GM12878 (cell line): ENCODE results near the gene CNTLN. TPM values are rescaled to one million over a fixed set of nuclear protein-coding genes. Genes with fewer than 3 reads are reported as not detected.

Experiments
- ATAC-seq: fragments of 200-7000 bp; cut with Tn5 transposase; 3 replicates; pipeline ENCODE4 v1.9.1; 2020; ENCODE audit warnings: mild to moderate bottlenecking, moderate library complexity
- BruUV-seq: library from RNA; stranded (reverse); fragments of 400-500 nt; replicated peaks from 2 replicates; lab custom pipeline; 2021; lab: Mats Ljungman, UMichigan
- CTCF ChIA-PET: fragments of 300-600 bp; sonication (Branson Sonifier 250); formaldehyde crosslinking; extraction: SDS; loops from one replicate; lab custom pipeline; 2021; ENCODE audit warnings: inconsistent platforms; lab: Yijun Ruan, JAX
- POLR2A ChIA-PET: fragments of 350-600 bp; formaldehyde crosslinking; extraction: SDS; loops from one replicate; lab custom pipeline; 2021; ENCODE audit warnings: inconsistent platforms; lab: Charles Lee
- RAD21 ChIA-PET: fragments of 300-600 bp; sonication (Branson Sonifier 250); formaldehyde crosslinking; loops from one replicate; lab custom pipeline; 2023; ENCODE audit warnings: antibody characterized with exemption; ENCODE audit not compliant: unreplicated experiment; lab: Charles Lee
- SMC1A ChIA-PET: fragments of 300-600 bp; sonication (Branson Sonifier 250); formaldehyde crosslinking; loops from one replicate; lab custom pipeline; 2023; ENCODE audit not compliant: unreplicated experiment, uncharacterized antibody; lab: Charles Lee
- DNase-seq: peaks from one replicate; pipeline ENCODE4 v3.0.0-alpha.2; 2011; ENCODE audit warnings: low read depth, low spot score
- FAIRE-seq: peaks from 3 replicates; lab custom pipeline; 2011; peaks lifted over from hg19 to GRCh38; lab: Jason Lieb, UNC
- H2AFZ ChIP-seq: 2 replicates; pipeline ENCODE4 v1.6.0; 2011; ENCODE audit warnings: low read depth, low read length, control low read depth; ENCODE audit not compliant: control insufficient read depth
- H3K27ac ChIP-seq: 2 replicates; pipeline ENCODE4 v1.5.1; 2011; ENCODE audit warnings: control low read depth; ENCODE audit not compliant: control insufficient read depth, insufficient read depth
- H3K27me3 ChIP-seq, 2 experiments: replicated peaks in 1 of 2; 2 replicates each; pipeline versions ENCODE4 v1.6.0 to v1.6.1; 2011; ENCODE audit warnings: low read length in 1 of 2; ENCODE audit not compliant: control insufficient read depth in 2 of 2, insufficient read depth in 2 of 2
- H3K36me3 ChIP-seq, 2 experiments: 2 replicates each; pipeline ENCODE4 v1.5.1; 2011; ENCODE audit warnings: low read length in 1 of 2; ENCODE audit not compliant: control insufficient read depth in 2 of 2, insufficient read depth in 2 of 2
- H3K4me1 ChIP-seq: 2 replicates; pipeline ENCODE4 v1.6.1; 2011; ENCODE audit warnings: mild to moderate bottlenecking, low read length, moderate library complexity, mixed read lengths; ENCODE audit not compliant: control insufficient read depth, insufficient read depth
- H3K4me2 ChIP-seq: 2 replicates; pipeline ENCODE4 v1.6.0; 2011; ENCODE audit warnings: control low read depth; ENCODE audit not compliant: control insufficient read depth, insufficient read depth
- H3K4me3 ChIP-seq: fragments of 200-600 bp; sonication (generic); 2 replicates; pipeline ENCODE4 v1.5.1; 2016
- H3K79me2 ChIP-seq: 2 replicates; pipeline ENCODE4 v1.6.0; 2011; ENCODE audit warnings: low read length; ENCODE audit not compliant: control insufficient read depth, insufficient read depth
- H3K9ac ChIP-seq: 2 replicates; pipeline ENCODE4 v1.8.0; 2011; ENCODE audit warnings: low read length, control low read depth, mixed read lengths; ENCODE audit not compliant: control insufficient read depth, insufficient read depth
- H3K9me3 ChIP-seq: replicated peaks from 3 replicates; pipeline ENCODE4 v1.5.1; 2011; ENCODE audit warnings: mild to moderate bottlenecking, low read length; ENCODE audit not compliant: control insufficient read depth, insufficient read depth
- H4K20me1 ChIP-seq: 2 replicates; pipeline ENCODE4 v1.6.0; 2011; ENCODE audit not compliant: control insufficient read depth, insufficient read depth
- BACH1 ChIP-seq: fragments of 450-650 bp; IDR thresholded peaks from 2 replicates; pipeline ENCODE4 v1.6.1; 2017; ENCODE audit warnings: mild to moderate bottlenecking, borderline replicate concordance
- POU2F2 ChIP-seq: IDR thresholded peaks from 3 replicates; pipeline ENCODE4 v1.6.1; 2011; ENCODE audit warnings: low read depth, mild to moderate bottlenecking, low read length, borderline replicate concordance
- SREBF1 ChIP-seq: IDR thresholded peaks from 2 replicates; pipeline ENCODE4 v1.6.1; 2012; ENCODE audit warnings: mild to moderate bottlenecking, low read length
- TCF12 ChIP-seq: IDR thresholded peaks from 2 replicates; pipeline ENCODE4 v1.6.1; 2011; ENCODE audit warnings: low read depth, mild to moderate bottlenecking, low read length
- WGBS: methylation state at CpG from one replicate; pipeline ENCODE4 v1.1.6; 2016; ENCODE audit warnings: low lambda C conversion rate; ENCODE audit not compliant: insufficient replicate concordance, insufficient coverage; ENCODE audit errors: missing lambda C conversion rate; 5-methylcytosine and 5-hydroxymethylcytosine counted together
- in situ Hi-C: fragments of 300-500 bp; cut with MboI; formaldehyde crosslinking; loops from 9 replicates; pipeline ENCODE4 v1.14.3; 2018; ENCODE audit warnings: mixed read lengths
- intact Hi-C: fragments of 100-400 bp; cut with micrococcal nuclease; formaldehyde crosslinking; loops from one replicate; pipeline ENCODE4 v1.14.2; 2022; ENCODE audit not compliant: unreplicated experiment
- polyA plus RNA-seq, 11 experiments: library from polyadenylated mRNA; depleted of rRNA in 4 of 11; unstranded in 6 of 11; stranded (reverse) in 5 of 11; fragments of >200 nt; fragmentation: Nextera tagmentation in 4 of 11; fragmentation: Illumina TruSeq in 1 of 11; extraction: Ambion mirVana in 4 of 11; extraction: Trizol in 1 of 11; gene quantifications; 1 replicate in 1 of 11; 2 replicates in 10 of 11; pipeline versions ENCODE4 v1.2.1 to v1.2.3, GENCODE V29; 2011 to 2016; ENCODE audit warnings: inconsistent platforms in 2 of 11, missing spikeins in 2 of 11, low read depth in 1 of 11
- total RNA-seq, 4 experiments: library from RNA; depleted of rRNA in 3 of 4; stranded (reverse); fragments of >200 nt in 3 of 4; fragmentation: Illumina TruSeq in 1 of 4; extraction: Trizol in 1 of 4; gene quantifications; 2 replicates each; pipeline versions ENCODE4 v1.2.1 to v1.2.3, GENCODE V29; 2013 to 2021

CNTLN gene
- total and polyA plus RNA-seq, 10 of the 15 experiments (the other 5 are each of a cell fraction or from before 2014, with no cell fraction given): 0.01 to 7.0 (median 0.03) TPM; not detected in 4

- ATAC-seq: no peak
- ChIA-PET POLR2A (no interaction called here), SMC1A (no interaction called here)
These were observed 184.0 kb downstream of the CNTLN start for GRCh38 chr9:17318821-17319320.

GRCh38 chr9:17319864-17320263 lies 185.0 kb downstream of the CNTLN start:
- no TSS peak for BruUV-seq
- no peak for DNase-seq
- Histone ChIP-seq H3K36me3 (no peaks in the 10 kb centered on the region), H3K9me3 (no peaks in the 10 kb centered on the region), H3K4me1 (no peaks in the 10 kb centered on the region), H3K27ac (no peak overlapping the region), H3K4me3 (no peak overlapping the region), H2AFZ (no peak overlapping the region), H3K4me2 (no peak overlapping the region), H3K79me2 (no peaks in the 10 kb centered on the region), H3K27me3 (no peaks in the 10 kb centered on the region), H4K20me1 (no peaks in the 10 kb centered on the region), H3K9ac (no peak overlapping the region)
- POLR2A ChIA-PET: no interaction called here
- ATAC-seq: no peak
- 60% methylated on average over 1 of the region's 1 CpG for WGBS
- TF ChIP-seq TCF12 (no peak), SREBF1 (no peak), BACH1 (no peak), POU2F2 (no peak)
- SMC1A ChIA-PET: no interaction called here
- FAIRE-seq: no peak
- in situ Hi-C loops (no loop called here), intact Hi-C loops (no loop called here)
- RAD21 ChIA-PET: no interaction called here
- CTCF ChIA-PET: no interaction called here

More at GRCh38 chr9:17318821-17319320, 184.0 kb downstream of the CNTLN start:
- DNase-seq: no peak
- Histone ChIP-seq H3K9ac (no peak overlapping the region), H3K9me3 (no peaks in the 10 kb centered on the region), H4K20me1 (no peaks in the 10 kb centered on the region), H3K4me2 (no peak overlapping the region), H3K4me1 (no peaks in the 10 kb centered on the region), H3K36me3 (no peaks in the 10 kb centered on the region)
- RAD21 ChIA-PET: no interaction called here
- no TSS peak for BruUV-seq
- WGBS: 30% methylated on average over 4 of the region's 4 CpGs
- in situ Hi-C loops: no loop called here
- no peak for FAIRE-seq
- CTCF ChIA-PET: no interaction called here
- no peak for TF ChIP-seq SREBF1
- TF ChIP-seq, all 136 proteins: peak for 0
- intact Hi-C loops: no loop called here
- H3K79me2 ChIP-seq: no peaks in the 10 kb centered on the region
- H3K4me3 ChIP-seq: no peak overlapping the region
- no peaks in the 10 kb centered on the region for H3K27me3 ChIP-seq
- H3K27ac ChIP-seq: no peak overlapping the region
- H2AFZ ChIP-seq: no peak overlapping the region
